ENCODE measurements around the gene E2F1.
"Not testable (repeated sequence)": the region's sequence is repeated elsewhere in the genome, so short reads cannot be mapped to it uniquely, and the experiment has no call there.

Gene E2F1

DNA sequence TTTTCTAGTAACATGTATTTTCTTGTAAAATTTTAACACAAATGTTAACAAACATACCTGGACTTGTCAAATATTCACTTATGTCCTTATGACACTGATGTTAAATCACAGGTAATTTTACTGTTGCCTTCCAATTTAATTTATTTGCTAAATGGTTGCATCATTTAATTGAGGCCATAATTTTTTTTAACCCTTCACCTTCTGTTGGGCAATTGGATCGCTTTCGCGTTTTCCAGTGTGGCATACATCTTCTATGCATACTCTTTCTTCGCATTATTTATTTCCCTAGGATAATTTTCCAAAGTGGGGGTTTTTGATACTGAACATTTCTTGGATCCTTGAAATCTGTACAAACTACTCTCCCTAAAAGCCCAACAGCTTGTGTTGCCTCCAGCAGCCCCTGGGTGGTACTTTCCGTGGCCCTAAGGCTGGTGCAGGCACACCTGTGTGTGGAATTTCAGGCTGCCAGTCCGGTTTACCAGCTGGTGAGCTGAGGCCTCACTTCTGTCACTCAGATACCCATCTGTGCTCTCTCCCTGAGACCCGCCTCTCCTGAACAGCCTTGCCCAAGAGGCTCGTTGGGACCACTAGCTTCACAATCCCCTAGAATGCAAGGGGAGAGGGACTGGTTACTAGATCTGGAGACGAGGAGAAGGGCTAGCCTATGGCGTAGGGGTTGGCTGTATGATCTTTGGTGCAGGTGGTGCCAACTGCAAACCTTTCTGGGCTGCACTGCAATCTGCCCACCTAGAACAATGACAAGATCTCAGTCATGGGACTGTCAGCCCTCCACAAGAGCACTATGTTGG is 35.2 kb downstream of the E2F1 start:
- H3K4me3 ChIP-seq (ENCODE audit: low read length) = no peak overlapping the region
- no peak for DNase-seq (ENCODE audit: low read depth, low spot score)

- no peak for DNase-seq (ENCODE audit: low read depth, low spot score)
- H3K4me3 ChIP-seq (ENCODE audit: low read length) = no peak overlapping the region
Measured at GRCh38 chr20:33650111-33650752, 36.0 kb downstream of the E2F1 start.

- no peak overlapping the region for H3K4me3 ChIP-seq (ENCODE audit: low read length)
- no peak for DNase-seq (ENCODE audit: low read depth, low spot score)
Measured at GRCh38 chr20:33649201-33649681, 36.9 kb downstream of the E2F1 start.

DNA sequence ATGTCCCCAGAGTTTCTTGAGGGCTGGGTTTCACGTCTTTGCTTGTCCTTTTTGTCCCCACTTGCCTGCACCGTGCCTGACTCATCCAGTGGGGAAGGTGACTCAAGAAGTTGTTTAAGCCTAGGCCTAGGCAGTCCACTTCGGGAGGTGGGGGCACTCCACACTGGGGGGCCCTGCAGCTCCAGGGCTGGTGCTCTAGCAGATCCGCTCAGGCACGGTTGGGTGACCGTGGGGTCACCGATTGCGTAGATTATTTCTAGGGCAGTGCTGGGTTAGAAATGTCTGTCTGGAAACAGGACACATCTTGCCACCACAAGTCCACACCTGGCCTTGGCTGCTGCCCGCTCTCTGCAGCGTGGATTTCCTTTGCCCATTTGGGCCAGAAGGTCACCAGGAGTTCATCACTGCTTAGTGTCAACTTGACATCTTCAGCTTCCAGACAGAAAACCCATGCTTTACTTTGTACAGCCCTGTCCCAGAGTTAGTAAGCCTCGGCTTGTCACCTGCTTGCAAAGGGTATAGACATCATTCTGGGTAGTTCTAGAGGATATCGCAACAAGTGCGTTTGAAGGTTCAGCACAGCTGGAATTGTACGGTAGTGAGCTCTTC is 37.7 kb downstream of the E2F1 start:
- DNase-seq (ENCODE audit: low read depth, low spot score) = no peak
- no peak overlapping the region for H3K4me3 ChIP-seq (ENCODE audit: low read length)

DNA sequence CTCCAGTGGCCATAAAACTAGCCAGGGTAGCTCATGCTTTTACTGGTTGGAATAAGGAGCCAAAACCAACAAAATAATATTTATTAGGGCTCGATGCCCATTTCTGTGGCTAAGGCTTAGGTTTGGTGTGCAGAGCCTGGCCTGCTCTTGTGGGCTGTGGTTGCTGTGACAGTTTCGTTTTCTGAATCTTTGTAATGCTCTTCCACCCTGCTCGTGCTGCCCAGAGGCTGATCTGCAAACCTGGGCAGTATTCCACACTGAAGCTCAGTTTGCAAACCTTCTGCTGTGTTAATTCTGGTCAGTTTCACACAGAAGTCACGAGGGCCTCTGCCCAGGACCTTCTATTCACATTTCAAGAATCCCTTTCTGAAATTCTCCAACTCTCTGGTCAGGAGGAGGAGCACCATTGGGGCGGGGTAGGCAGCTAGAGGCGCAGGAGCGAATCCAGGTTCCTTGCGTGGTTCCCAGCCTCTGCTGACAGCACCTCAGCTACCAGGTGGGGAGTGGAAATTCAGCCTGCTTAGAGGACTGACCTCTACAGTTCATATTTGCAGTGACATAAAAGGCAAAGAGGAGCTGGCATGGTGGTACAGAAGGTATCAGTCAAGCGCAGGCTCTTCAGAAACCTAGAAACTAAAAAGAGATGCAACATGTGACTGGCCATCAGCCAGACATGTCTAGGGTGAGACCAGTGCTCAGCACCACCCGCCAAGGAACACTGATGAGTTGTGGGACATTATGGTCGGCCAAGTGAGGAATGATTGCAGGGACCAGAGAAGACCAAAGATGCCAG is 38.4 kb downstream of the E2F1 start:
- no peak for DNase-seq (ENCODE audit: low read depth, low spot score)
- H3K4me3 ChIP-seq (ENCODE audit: low read length) = no peak overlapping the region

DNA sequence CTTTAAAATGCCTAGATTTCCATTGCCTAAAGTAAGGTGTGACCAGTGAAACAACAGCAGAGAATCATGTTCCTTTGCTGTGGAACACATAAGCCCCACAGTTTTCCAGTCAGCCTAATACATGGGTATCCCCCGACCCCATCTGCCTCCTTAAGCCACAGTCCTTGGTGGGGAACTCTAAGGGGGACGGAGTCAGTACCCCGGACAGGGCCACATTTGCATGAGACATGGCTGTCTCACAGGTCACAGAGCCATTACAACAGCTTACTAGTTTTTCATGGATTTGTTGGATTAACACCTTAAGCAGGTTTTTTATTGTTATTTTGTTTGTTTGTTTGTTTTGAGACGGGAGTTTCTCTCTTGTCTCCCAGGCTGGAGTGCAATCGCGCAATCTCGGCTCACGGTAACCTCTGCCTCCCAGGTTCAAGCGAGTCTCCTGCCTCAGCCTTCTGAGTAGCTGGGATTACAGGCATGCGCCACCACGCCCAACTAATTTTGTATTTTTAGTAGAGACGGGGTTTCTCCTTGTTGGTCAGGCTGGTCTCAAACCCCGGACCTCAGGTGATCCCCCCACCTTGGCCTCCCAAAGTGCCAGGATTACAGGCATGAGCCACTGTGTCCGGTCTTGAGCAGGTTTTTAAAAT is 39.1 kb downstream of the E2F1 start:
- DNase-seq (ENCODE audit: low read depth, low spot score); H3K4me3 ChIP-seq (ENCODE audit: low read length): not testable (repeated sequence)

DNA sequence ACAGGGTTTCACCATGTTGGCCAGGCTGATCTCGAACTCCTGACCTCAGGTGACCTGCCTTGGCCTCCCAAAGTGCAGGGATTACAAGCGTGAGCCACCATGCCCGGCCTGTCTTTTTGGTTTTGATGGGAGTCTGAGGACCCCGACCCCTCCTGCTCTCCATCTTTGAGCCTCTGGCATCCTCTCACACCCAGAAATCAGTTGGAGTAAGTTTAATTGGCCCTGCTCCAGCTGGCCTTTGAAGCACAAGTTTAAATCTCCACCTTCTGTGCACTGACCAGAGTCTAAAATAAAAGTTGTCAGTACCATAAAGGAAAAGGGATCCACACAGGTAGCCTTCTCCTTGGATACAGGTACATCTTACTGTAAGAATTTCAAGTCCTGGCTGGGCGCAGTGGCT is 40.0 kb downstream of the E2F1 start:
- H3K4me3 ChIP-seq (ENCODE audit: low read length) = no peak overlapping the region
- DNase-seq (ENCODE audit: low read depth, low spot score) = no peak

- DNase-seq (ENCODE audit: low read depth, low spot score) = no peak
- H3K4me3 ChIP-seq (ENCODE audit: low read length) = no peak overlapping the region
Measured at GRCh38 chr20:33645396-33645795, 40.8 kb downstream of the E2F1 start.

DNA sequence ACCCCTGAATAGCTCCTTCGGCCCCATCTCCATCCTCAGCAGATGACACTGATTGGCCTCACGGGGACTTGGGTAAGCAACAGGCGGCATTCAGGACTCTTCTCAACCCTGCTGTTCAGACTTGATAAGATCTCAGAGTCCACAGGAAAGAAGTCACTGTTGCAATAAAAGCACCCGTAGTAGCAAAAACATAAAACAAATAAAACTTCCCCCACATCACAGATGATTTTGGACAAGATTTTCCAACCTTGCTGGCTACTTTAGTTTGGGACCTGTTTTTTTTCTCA is 41.2 kb downstream of the E2F1 start:
- no peak for DNase-seq (ENCODE audit: low read depth, low spot score)

DNA sequence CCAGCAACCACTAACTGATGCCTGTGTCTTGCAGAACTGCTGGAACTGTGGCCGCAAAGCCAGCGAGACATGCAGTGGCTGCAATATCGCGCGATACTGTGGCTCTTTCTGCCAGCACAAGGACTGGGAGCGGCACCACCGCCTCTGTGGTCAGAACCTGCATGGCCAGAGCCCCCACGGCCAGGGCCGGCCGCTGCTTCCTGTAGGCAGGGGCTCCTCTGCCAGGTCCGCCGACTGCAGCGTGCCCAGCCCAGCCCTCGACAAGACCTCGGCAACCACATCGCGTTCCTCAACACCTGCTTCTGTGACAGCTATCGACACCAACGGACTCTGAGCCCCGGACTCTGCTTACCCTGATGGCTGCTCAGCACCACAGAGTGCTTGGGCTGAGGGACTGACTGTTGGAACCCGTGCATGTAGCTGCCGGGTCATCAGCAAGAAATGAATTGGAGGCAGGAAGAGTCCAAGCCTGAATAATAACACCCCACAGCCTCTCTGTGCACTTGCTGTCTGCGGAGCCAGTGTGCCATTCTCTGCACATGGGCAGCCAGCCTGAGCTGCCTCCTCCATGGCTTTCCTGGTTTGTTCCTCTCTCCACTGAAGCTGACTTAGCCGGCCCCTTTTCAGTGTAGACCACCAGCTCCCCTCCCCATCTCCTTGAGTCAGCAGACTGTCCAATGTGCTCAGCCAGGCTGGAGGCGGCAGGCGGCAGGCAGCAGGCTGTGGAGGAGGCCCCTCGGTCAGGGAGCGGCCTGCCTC is 41.7 kb downstream of the E2F1 start:
- DNase-seq (ENCODE audit: low read depth, low spot score) = no peak
- H3K4me3 ChIP-seq (ENCODE audit: low read length) = no peak overlapping the region

More for the DNA sequence above, 41.2 kb downstream of the E2F1 start:
- no peak overlapping the region for H3K4me3 ChIP-seq (ENCODE audit: low read length)

DNA sequence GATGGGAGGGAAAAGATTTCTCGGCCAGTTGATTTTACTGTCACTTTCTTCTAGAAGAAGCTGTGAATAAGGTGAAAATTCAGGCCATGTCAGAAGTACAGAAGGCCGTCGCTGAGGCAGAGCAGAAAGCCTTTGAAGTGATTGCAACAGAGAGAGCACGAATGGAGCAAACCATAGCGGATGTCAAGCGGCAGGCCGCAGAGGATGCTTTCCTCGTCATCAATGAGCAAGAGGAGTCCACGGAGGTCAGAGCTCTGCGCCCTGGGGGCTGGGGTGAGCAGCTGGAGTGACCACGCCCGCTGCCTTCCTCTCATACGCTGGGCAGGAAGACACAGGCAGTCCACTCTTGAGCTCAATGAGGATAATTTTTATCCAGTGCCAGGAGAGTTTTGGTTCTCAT is 45.9 kb downstream of the E2F1 start:
- no peak overlapping the region for H3K4me3 ChIP-seq (ENCODE audit: low read length)
- DNase-seq (ENCODE audit: low read depth, low spot score) = no peak

DNA sequence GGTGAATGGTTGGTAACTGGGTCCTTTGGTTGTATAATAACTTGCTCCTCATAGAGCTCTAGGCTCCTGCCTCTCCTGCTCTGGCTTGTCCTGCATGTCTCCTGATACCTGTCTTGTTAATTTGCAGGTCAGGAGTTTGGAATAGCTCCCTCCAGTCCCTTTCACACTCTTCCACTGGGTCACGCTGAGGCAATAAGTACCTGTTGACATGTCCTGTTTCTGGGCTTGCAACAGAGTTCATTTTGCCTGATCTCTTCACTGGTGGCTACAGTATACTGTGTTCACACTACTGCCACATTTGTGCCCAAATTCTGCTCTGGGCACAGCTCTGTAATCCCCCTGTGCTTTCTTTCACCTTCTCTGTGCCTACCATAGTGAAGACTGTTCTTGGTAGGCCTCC is 49.4 kb downstream of the E2F1 start:
- H3K4me3 ChIP-seq (ENCODE audit: low read length) = no peak overlapping the region
- no peak for DNase-seq (ENCODE audit: low read depth, low spot score)

DNA sequence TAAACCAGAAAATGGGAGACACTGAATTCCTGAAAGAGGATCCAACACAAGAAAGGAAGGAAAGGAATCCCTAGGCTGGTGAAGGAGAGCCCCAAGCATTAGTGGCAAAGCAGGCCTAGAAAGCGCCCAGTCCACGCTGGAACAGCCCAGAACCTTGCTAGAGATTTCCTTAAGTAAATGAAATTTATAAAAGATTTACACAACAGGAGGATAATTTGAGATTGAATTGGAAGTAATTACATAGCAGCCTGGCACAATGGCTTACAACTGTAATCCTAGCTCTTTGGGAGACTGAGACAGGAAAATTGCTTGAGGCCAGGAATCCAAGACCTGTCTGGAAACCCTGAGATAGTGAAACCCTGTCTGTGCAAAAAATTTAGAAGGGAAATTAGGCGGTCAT is 50.8 kb downstream of the E2F1 start:
- no peak overlapping the region for H3K4me3 ChIP-seq (ENCODE audit: low read length)
- no peak for DNase-seq (ENCODE audit: low read depth, low spot score)

- DNase-seq (ENCODE audit: low read depth, low spot score); H3K4me3 ChIP-seq (ENCODE audit: low read length): not testable (repeated sequence)
Measured at GRCh38 chr20:33631910-33632309, 54.3 kb downstream of the E2F1 start.

DNA sequence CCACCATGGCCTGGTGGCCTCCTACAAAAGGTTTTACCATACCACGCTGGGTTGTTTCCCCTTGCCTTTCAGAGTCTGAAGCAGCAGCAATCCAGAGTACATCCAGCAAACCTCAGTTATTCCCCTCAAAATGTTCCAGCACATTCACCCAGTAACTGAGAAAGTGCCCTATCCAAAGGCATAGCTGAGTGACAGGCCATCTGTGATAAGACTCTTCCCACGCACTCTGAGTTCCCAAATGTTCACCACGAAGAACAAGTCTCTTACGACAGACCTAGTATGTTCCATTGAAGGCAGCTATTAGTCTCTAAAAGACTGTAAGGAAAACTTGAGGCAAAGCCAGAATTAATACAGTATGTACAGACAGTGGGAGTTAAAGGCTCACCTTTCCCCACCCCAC is 55.7 kb downstream of the E2F1 start:
- DNase-seq (ENCODE audit: low read depth, low spot score) = no peak
- no peak overlapping the region for H3K4me3 ChIP-seq (ENCODE audit: low read length)

DNA sequence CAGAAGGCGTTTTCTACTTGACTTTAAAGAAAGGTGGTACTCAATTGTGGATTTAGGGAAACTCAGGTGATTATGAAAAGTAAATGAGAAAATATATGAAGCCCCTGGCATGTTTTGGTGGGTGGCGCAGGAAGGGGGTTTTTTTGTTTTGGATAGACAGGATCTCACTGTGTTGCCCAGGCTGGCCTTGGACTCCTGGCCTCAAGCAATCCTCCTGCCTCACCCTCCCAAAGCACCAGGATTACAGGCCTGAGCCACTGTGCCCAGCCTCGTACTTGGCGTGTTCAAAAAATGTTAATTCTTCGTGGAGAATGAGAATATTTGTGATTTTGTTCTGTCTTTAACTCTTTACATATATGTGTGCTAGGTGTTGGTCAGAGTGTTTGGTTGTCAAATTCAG is 56.2 kb downstream of the E2F1 start:
- H3K4me3 ChIP-seq (ENCODE audit: low read length) = no peak overlapping the region
- DNase-seq (ENCODE audit: low read depth, low spot score) = no peak

DNA sequence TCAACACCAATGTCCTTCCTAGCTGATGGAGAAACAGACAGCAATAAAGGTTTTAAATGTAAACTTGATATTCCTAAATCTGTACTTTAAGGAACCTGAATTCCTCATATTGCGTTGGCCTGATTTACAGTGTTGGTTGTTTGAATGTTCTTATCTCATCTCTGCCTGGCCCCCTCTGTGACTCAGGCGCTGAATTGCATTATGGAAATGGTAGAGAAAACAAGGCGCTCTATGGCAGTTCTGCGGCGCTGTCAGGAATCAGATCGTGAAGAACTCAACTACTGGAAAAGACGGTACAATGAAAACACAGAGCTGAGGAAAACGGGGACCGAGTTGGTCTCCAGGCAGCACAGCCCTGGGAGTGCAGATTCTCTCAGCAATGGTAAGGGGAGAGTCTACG is 56.7 kb downstream of the E2F1 start:
- no peak for DNase-seq (ENCODE audit: low read depth, low spot score)
- H3K4me3 ChIP-seq (ENCODE audit: low read length) = no peak overlapping the region

DNA sequence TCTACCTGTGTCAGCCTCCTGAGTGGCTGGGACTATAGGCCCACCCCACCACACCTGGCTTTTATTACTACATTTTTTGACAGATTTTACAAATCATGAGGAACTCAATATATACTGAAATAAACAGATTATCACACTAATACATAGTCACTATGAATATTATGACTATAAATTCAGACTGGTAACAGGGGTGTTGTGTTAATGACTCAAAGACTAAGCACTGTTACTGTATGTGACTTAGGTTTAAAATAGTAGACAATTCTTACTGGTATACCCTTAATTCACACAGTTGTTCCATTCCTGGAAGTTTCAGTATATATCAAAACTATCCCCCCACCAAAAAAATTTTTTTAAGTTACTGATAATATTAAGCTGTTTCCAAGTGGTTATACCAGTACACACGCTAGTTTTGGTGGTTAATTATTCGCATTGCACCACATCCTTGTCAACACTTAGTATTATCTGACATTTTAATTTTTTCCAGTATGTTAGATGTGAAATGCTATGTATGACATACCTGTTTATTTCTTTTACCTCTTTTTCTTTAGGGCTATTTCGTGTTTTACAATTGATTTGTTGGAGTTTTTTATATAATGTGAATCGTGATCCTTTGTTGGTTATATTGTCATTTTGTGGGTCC is 58.5 kb downstream of the E2F1 start:
- no peak overlapping the region for H3K4me3 ChIP-seq (ENCODE audit: low read length)
- DNase-seq (ENCODE audit: low read depth, low spot score) = no peak

All from Jurkat, Clone E6-1 (cell line).